GM19467 (cell line): Measurements from ENCODE around the gene PI16.
"Not testable (repeated sequence)": the region's sequence is repeated elsewhere in the genome, so short reads cannot be mapped to it uniquely, and the experiment has no call there.

Experiments used
- ATAC-seq: cut with Tn5 transposase; IDR thresholded peaks from one replicate; pipeline ENCODE4 v1.9.1; 2021; ENCODE audit warnings: mild to moderate bottlenecking, moderate library complexity; ENCODE audit not compliant: unreplicated experiment

PI16 gene

GRCh38 chr6:36971921-36972673 is 17.6 kb downstream of the PI16 start:
- ATAC-seq, result no peak

- no peak for ATAC-seq
Measured at GRCh38 chr6:36973190-36973589, 18.7 kb downstream of the PI16 start.

- ATAC-seq, result no peak
Measured at GRCh38 chr6:36973647-36974046, 19.1 kb downstream of the PI16 start.

- ATAC-seq, result no peak
Measured at GRCh38 chr6:36975231-36976006, 20.9 kb downstream of the PI16 start.

- no peak for ATAC-seq
Measured at GRCh38 chr6:36976007-36976264, 21.4 kb downstream of the PI16 start.

GRCh38 chr6:36976509-36976908 is 22.0 kb downstream of the PI16 start:
- no peak for ATAC-seq

- no peak for ATAC-seq
Measured at GRCh38 chr6:36976931-36977330, 22.4 kb downstream of the PI16 start.

- no peak for ATAC-seq
Measured at GRCh38 chr6:36977470-36977941, 23.0 kb downstream of the PI16 start.

- ATAC-seq, result no peak
Measured at GRCh38 chr6:36978421-36979346, 24.1 kb downstream of the PI16 start.

- no peak for ATAC-seq
Measured at GRCh38 chr6:36979347-36979742, 24.8 kb downstream of the PI16 start.

- no peak for ATAC-seq
Measured at GRCh38 chr6:36980129-36980528, 25.6 kb downstream of the PI16 start.

GRCh38 chr6:36980876-36981619 is 26.5 kb downstream of the PI16 start:
- ATAC-seq, result no peak

GRCh38 chr6:36983538-36983937 is 29.0 kb downstream of the PI16 start:
- ATAC-seq, result no peak

GRCh38 chr6:36984581-36985416 is 30.3 kb downstream of the PI16 start:
- ATAC-seq, result no peak

- ATAC-seq, result no peak
Measured at GRCh38 chr6:36985417-36985807, 30.9 kb downstream of the PI16 start.

GRCh38 chr6:36985808-36986703 is 31.5 kb downstream of the PI16 start, which contains the start of gene MTCH1:
TSS of gene MTCH1 (minus strand) at chr6:36986196. CDS start at chr6:36986173, 23 bp downstream.
- peak; percentile 76 for ATAC-seq

- no peak for ATAC-seq
Measured at GRCh38 chr6:36986704-36987047, 32.1 kb downstream of the PI16 start.

- no peak for ATAC-seq
Measured at GRCh38 chr6:36989264-36989663, 34.7 kb downstream of the PI16 start.

- not testable (repeated sequence) for ATAC-seq
Measured at GRCh38 chr6:36990401-36990800, 35.9 kb downstream of the PI16 start.
